SK-N-MC (cell line): Measurements from ENCODE around the gene RTN1.

ENCODE experiments used
- EZH2 ChIP-seq: fragments of 200-600 bp; sonication (generic); IDR thresholded peaks from one replicate; pipeline ENCODE4 v1.6.1; 2017; ENCODE audit warnings: antibody characterized with exemption
- FOXP2 ChIP-seq: optimal IDR thresholded peaks from 2 replicates; pipeline ENCODE3; 2011; ENCODE audit warnings: mild to moderate bottlenecking, moderate library complexity; ENCODE audit not compliant: insufficient read depth; ENCODE audit errors: extremely low read length, control extremely low read depth
- POLR2AphosphoS5 ChIP-seq: IDR thresholded peaks from 2 replicates; pipeline ENCODE4 v1.6.1; 2012; ENCODE audit warnings: mild to moderate bottlenecking, low read depth, low read length, borderline replicate concordance

DNA sequence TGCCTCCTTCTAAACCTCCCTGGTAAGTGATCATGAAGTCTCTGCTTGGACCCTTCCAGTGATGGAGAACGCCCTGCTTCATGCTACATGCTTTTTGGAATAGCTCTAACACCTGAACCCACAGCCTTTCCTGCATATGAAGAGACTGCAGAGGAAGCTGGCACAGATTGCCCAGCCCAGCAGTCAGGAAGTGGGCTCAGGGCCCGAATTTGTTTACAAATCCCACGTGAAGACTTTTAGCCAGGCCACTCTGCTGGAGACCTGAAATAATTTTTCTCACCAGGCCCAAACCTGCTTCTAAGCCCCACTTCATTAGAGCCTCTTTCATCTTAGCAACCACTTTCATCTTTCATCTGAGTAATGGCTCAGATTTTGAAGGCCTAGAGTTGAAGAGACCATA, 22.9 kb downstream of the RTN1 start:
- TF ChIP-seq POLR2AphosphoS5 = no peak
- no peak for TF ChIP-seq EZH2
- TF ChIP-seq FOXP2 = no peak
